ENCODE measurements around the gene MT1M. TPM values are rescaled to one million over a fixed set of nuclear protein-coding genes. Genes with fewer than 3 reads are reported as not detected.

Gene MT1M
- total RNA-seq, 1 donor from 2014 or later: 29.8 TPM

DNA sequence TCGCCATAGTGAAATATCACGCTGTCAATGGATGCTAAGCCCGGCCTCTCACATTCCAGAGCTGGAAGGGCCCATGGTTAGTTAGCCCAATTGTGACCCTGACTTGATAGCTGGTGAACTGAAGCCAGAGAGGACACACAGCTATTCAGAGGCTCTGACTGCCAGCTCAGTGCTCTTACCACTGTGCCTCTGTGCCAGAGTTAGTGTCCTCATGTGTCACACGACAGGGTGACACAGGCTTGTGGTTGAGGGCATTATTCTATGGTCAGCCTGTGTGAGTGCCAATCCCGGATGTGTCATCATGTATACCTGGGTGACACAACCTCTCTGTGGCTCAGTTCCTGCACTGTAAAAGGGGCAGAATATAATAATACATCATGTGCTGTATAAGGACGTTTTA, 47.4 kb downstream of the MT1M start:
- TF ChIP-seq, protein P1, sequence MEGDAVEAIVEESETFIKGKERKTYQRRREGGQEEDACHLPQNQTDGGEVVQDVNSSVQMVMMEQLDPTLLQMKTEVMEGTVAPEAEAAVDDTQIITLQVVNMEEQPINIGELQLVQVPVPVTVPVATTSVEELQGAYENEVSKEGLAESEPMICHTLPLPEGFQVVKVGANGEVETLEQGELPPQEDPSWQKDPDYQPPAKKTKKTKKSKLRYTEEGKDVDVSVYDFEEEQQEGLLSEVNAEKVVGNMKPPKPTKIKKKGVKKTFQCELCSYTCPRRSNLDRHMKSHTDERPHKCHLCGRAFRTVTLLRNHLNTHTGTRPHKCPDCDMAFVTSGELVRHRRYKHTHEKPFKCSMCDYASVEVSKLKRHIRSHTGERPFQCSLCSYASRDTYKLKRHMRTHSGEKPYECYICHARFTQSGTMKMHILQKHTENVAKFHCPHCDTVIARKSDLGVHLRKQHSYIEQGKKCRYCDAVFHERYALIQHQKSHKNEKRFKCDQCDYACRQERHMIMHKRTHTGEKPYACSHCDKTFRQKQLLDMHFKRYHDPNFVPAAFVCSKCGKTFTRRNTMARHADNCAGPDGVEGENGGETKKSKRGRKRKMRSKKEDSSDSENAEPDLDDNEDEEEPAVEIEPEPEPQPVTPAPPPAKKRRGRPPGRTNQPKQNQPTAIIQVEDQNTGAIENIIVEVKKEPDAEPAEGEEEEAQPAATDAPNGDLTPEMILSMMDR (IDR thresholded peaks at IDR 0.05): no peak
- H3K4me1 ChIP-seq: peaks cover 30% of the 10 kb centered on the region
- intact Hi-C loops (cut with DNase I): no loop called here
- H3K36me3 ChIP-seq: no peaks in the 10 kb centered on the region
- no peak for DNase-seq
- ATAC-seq: no peak
- no peak overlapping the region for H3K27ac ChIP-seq
- H3K27me3 ChIP-seq (ENCODE audit: low read depth): peaks cover 25% of the 10 kb centered on the region
- H3K9me3 ChIP-seq: no peaks in the 10 kb centered on the region
- H3K4me3 ChIP-seq: no peak overlapping the region

DNA sequence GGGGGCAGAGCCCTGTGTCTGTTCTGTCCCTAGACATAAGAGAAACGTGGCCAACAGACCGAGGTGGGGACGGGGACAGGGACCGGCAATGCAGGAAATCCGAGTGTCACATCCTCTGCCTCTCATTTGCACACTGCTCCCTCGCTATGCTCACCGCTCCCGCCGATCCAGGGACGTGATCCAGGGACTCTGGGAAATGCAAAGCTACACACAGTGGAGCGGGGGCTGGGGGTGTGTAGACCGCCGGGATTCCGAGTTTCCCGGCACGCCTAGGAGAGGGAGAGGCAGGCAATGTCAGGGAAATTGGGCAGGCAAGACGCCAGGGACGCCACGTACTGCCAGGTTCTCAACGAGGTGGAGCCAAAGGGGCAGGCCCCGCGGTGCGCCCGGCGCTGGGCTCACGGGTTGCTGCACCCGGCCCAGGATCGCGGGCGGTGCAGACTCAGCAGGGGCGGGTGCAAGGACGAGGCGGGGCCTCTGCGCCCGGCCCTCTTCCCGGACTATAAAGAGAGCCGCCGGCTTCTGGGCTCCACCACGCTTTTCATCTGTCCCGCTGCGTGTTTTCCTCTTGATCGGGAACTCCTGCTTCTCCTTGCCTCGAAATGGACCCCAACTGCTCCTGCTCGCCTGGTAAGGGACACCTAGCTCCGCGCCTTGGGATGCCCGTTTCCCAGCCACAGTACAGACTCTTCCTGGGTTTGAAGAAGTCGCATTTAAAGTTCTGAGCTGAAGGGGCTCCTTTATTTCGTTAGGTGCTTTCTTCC, 49.7 kb downstream of the MT1M start, which contains the start of gene MT1X:
TSS of gene MT1X (plus strand) at position 532 of the 764 bp plus-strand sequence. CDS start at position 603, 71 bp downstream.
- peak within 1 kb of the TSS; percentile 68 for H3K4me3 ChIP-seq
- peaks cover 22% of the 10 kb centered on the region for H3K4me1 ChIP-seq
- ATAC-seq: peak; percentile 99
- peaks cover 2% of the 10 kb centered on the region for H3K27me3 ChIP-seq (ENCODE audit: low read depth)
- intact Hi-C loops (cut with DNase I): no loop called here
- DNase-seq: peak; percentile 94
- H3K36me3 ChIP-seq: no peaks in the 10 kb centered on the region
- peak within 1 kb of the TSS; percentile 84 for H3K27ac ChIP-seq
- no peaks in the 10 kb centered on the region for H3K9me3 ChIP-seq
- TF ChIP-seq, protein P1 (IDR thresholded peaks at IDR 0.05): peak; percentile 7

DNA sequence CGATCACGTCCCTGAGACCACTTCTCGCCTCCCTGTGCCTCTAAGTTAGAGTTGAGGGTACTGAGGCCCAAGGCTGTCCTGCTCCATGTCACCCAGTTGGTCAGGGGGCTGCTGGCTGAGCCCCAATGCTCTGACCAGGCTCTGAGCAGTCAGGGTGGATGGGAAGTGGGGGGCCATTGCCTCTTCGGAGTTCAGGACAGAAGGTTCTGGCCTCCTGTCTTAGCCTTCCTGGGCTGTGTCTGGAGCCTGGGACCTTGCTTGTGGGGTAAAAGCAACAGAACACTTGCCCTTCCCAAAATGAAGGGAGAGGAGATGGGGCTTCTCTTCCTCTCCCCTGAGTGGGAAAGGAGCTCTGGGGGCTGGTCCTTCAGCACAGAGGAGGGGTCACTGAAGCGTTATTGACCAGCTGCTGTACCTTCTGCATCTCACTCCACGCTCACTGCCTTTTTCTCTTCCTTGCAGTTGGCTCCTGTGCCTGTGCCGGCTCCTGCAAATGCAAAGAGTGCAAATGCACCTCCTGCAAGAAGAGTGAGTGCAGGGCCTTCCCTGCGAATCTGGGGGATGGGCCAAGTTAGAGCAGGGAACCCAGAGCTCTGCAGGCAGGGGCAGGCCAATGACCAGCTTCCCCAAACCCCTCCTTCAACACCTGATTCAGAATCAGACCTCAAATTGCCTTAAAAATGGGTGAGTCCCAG, 50.4 kb downstream of the MT1M start:
- DNase-seq (no peak), ATAC-seq (peak; percentile 6 to 10)
- intact Hi-C loops (cut with DNase I): no loop called here
- Histone ChIP-seq H3K9me3 (no peaks in the 10 kb centered on the region), H3K4me3 (peak overlapping the region; percentile 68), H3K27ac (peak overlapping the region; percentile 84), H3K27me3 (ENCODE audit: low read depth) (no peaks in the 10 kb centered on the region), H3K36me3 (no peaks in the 10 kb centered on the region), H3K4me1 (peaks cover 22% of the 10 kb centered on the region)
- TF ChIP-seq, protein P1 (IDR thresholded peaks at IDR 0.05): no peak

Other genes starting within 250 kb of the MT1M start
- gene AMFR, start 207.1 kb upstream of the MT1M start, total RNA-seq: 90.4 TPM
- gene NUDT21, start 181.3 kb upstream of the MT1M start, total RNA-seq: 80.3 TPM
- gene OGFOD1, start 181.1 kb upstream of the MT1M start, total RNA-seq: 26.8 TPM
- gene BBS2, start 112.6 kb upstream of the MT1M start, total RNA-seq: 42.2 TPM
- gene MT4, start 67.6 kb upstream of the MT1M start, total RNA-seq: not detected
- gene MT3, start 43.1 kb upstream of the MT1M start, total RNA-seq: not detected
- gene MT2A, start 24.1 kb upstream of the MT1M start, total RNA-seq: 223 TPM
- gene MT1E, start 6.9 kb upstream of the MT1M start, total RNA-seq: 158 TPM
- 4.7 TPM for gene MT1A, start 6.0 kb downstream of the MT1M start, total RNA-seq
- not detected for gene MT1B, start 19.2 kb downstream of the MT1M start, total RNA-seq
- 12.6 TPM for gene MT1F, start 25.3 kb downstream of the MT1M start, total RNA-seq
- gene MT1G, start 35.4 kb downstream of the MT1M start, total RNA-seq: 25.3 TPM
- 4.3 TPM for gene MT1H, start 37.2 kb downstream of the MT1M start, total RNA-seq
- gene MT1X, start 49.8 kb downstream of the MT1M start, total RNA-seq: 95.7 TPM
- gene NUP93, start 97.5 kb downstream of the MT1M start, total RNA-seq: 49.4 TPM
- gene SLC12A3, start 232.5 kb downstream of the MT1M start, total RNA-seq: not detected

Data from lower lobe of right lung (tissue), 2 donors.